Activated T-cell treated with anti-CD3 and anti-CD28 coated beads for 24 hours (primary cell): ENCODE measurements around the gene NRTN.
"Not testable (repeated sequence)": the region's sequence is repeated elsewhere in the genome, so short reads cannot be mapped to it uniquely, and the experiment has no call there.

Experiments used
- DNase-seq: peaks from one replicate; pipeline ENCODE4 v3.0.0-alpha.2; 2020; ENCODE audit warnings: low read depth

The NRTN gene

GRCh38 chr19:5838353-5839064 is 33.6 kb downstream of the NRTN start:
- DNase-seq = no peak

- DNase-seq = no peak
These were observed 34.5 kb downstream of the NRTN start, which contains the start of gene FUT6 for GRCh38 chr19:5839065-5840017. Gene FUT6, minus strand, starts transcription at chr19:5839702. Its CDS starts 7,135 bp downstream, at chr19:5832567.

GRCh38 chr19:5841735-5842111 is 36.9 kb downstream of the NRTN start:
- not testable (repeated sequence) for DNase-seq

GRCh38 chr19:5843295-5843927 is 38.5 kb downstream of the NRTN start:
- no peak for DNase-seq

- DNase-seq = no peak
These were observed 39.9 kb downstream of the NRTN start for GRCh38 chr19:5844456-5845433.

- not testable (repeated sequence) for DNase-seq
These were observed 43.0 kb downstream of the NRTN start for GRCh38 chr19:5847846-5848245.

- not testable (repeated sequence) for DNase-seq
These were observed 43.8 kb downstream of the NRTN start for GRCh38 chr19:5848621-5849020.

GRCh38 chr19:5850189-5850588 is 45.3 kb downstream of the NRTN start:
- DNase-seq = no peak

- no peak for DNase-seq
These were observed 46.0 kb downstream of the NRTN start for GRCh38 chr19:5850743-5851293.

- DNase-seq = no peak
These were observed 46.4 kb downstream of the NRTN start, which contains the start of gene FUT3 for GRCh38 chr19:5851302-5851701. Gene FUT3, minus strand, starts transcription at chr19:5851449.

GRCh38 chr19:5854121-5854520 is 49.3 kb downstream of the NRTN start:
- not testable (repeated sequence) for DNase-seq

GRCh38 chr19:5855151-5855550 is 50.3 kb downstream of the NRTN start:
- not testable (repeated sequence) for DNase-seq

GRCh38 chr19:5857203-5858081 is 52.6 kb downstream of the NRTN start:
- DNase-seq = no peak

- DNase-seq = no peak
These were observed 58.3 kb downstream of the NRTN start for GRCh38 chr19:5863030-5863665.

- DNase-seq = no peak
These were observed 59.3 kb downstream of the NRTN start for GRCh38 chr19:5864013-5864720.

GRCh38 chr19:5864725-5865486 is 60.0 kb downstream of the NRTN start:
- DNase-seq = no peak

- no peak for DNase-seq
These were observed 60.9 kb downstream of the NRTN start for GRCh38 chr19:5865772-5866171.
